ENCODE measurements around the gene PPM1A. TPM values are rescaled to one million over a fixed set of nuclear protein-coding genes. Genes with fewer than 3 reads are reported as not detected.

The PPM1A gene
- total RNA-seq = 10 to 100 TPM; 40.0 to 40.5 TPM

GRCh38 chr14:60248697-60249318, at the start of gene PPM1A:
Gene PPM1A, plus strand, starts transcription at chr14:60249221. Its CDS starts 33,483 bp downstream, at chr14:60282704.
- H3K36me3 Mint-ChIP-seq (ENCODE audit: low read depth) = peaks cover 6% of the 10 kb centered on the region
- TF ChIP-seq, protein P1, sequence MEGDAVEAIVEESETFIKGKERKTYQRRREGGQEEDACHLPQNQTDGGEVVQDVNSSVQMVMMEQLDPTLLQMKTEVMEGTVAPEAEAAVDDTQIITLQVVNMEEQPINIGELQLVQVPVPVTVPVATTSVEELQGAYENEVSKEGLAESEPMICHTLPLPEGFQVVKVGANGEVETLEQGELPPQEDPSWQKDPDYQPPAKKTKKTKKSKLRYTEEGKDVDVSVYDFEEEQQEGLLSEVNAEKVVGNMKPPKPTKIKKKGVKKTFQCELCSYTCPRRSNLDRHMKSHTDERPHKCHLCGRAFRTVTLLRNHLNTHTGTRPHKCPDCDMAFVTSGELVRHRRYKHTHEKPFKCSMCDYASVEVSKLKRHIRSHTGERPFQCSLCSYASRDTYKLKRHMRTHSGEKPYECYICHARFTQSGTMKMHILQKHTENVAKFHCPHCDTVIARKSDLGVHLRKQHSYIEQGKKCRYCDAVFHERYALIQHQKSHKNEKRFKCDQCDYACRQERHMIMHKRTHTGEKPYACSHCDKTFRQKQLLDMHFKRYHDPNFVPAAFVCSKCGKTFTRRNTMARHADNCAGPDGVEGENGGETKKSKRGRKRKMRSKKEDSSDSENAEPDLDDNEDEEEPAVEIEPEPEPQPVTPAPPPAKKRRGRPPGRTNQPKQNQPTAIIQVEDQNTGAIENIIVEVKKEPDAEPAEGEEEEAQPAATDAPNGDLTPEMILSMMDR (IDR thresholded peaks at IDR 0.05) = no peak
- peak; percentile 96 for DNase-seq
- H3K9me3 Mint-ChIP-seq = no peaks in the 10 kb centered on the region
- ChIA-PET CTCF (interaction anchor here (1.0 to 2.4 kb wide), 8 partner anchors 17 to 737 kb away, joined by 3 to 17 read pairs (median 3); no protein-coding TSS in a partner anchor), POLR2A (interaction anchor here (0.6 to 2.4 kb wide), 27 partner anchors 9 to 1109 kb away, joined by 3 to 21 read pairs (median 4); partner anchors contain the start of genes DHRS7, JKAMP, L3HYPDH and SLC38A6)
- H3K27ac Mint-ChIP-seq = peak within 1 kb of the TSS; percentile 100
- ATAC-seq = peak; percentile 76
- peaks cover 52% of the 10 kb centered on the region for H3K4me1 Mint-ChIP-seq (ENCODE audit: low read depth)
- peak within 1 kb of the TSS; percentile 90 for H3K4me3 Mint-ChIP-seq
- H3K27me3 Mint-ChIP-seq = no peaks in the 10 kb centered on the region
- intact Hi-C loops (cut with micrococcal nuclease) = loop anchor here (5.0 kb wide), 2 partner anchors 83 to 157 kb away; partner anchors contain the start of gene PCNX4

DNA sequence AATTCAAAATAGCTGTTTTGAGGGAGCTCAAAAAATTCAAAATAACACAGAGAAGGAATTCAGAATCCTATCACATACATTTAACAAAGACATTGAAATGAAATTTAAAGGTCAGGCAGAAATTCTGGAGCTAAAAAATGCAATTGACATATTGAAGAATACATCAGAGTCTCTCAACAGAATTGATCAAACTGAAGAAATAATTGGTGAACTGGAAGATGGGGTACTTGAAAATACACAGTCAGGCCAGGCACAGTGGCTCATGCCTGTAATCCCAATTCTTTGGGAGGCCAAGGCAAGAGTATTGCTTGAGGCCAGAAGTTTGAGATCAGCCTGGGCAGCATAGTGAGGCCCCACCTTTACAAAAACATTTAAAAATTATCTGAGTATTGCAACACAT, 49.7 kb upstream of the PPM1A start:
- CTCF ChIA-PET = interaction anchor here (7.6 kb wide), 1 partner anchor 13 kb away, joined by 49 read pairs; no protein-coding TSS in a partner anchor
- peaks cover 2% of the 10 kb centered on the region for H3K27me3 Mint-ChIP-seq
- intact Hi-C loops (cut with micrococcal nuclease) = no loop called here

GRCh38 chr14:60204104-60204842, 44.7 kb upstream of the PPM1A start:
- POLR2A ChIA-PET = interaction anchor here (0.6 to 1.0 kb wide), 2 partner anchors 43 to 1062 kb away, joined by 3 to 4 read pairs; no protein-coding TSS in a partner anchor
- H3K4me1 Mint-ChIP-seq (ENCODE audit: low read depth) = peaks cover 17% of the 10 kb centered on the region
- H3K36me3 Mint-ChIP-seq (ENCODE audit: low read depth) = no peaks in the 10 kb centered on the region
- no peak overlapping the region for H3K4me3 Mint-ChIP-seq
- H3K9me3 Mint-ChIP-seq = peaks cover 14% of the 10 kb centered on the region
- H3K27me3 Mint-ChIP-seq = peaks cover 9% of the 10 kb centered on the region
- no peak for ATAC-seq
- CTCF ChIA-PET = interaction anchor here (1.0 to 1.5 kb wide), 2 partner anchors 20 to 127 kb away, joined by 3 to 5 read pairs; no protein-coding TSS in a partner anchor
- intact Hi-C loops (cut with micrococcal nuclease) = no loop called here
- no peak for DNase-seq
- TF ChIP-seq, protein P1 (IDR thresholded peaks at IDR 0.05) = no peak
- no peak overlapping the region for H3K27ac Mint-ChIP-seq

More for the DNA sequence above, 49.7 kb upstream of the PPM1A start:
- H3K4me1 Mint-ChIP-seq (ENCODE audit: low read depth) = peaks cover 11% of the 10 kb centered on the region
- no peak for DNase-seq
- H3K36me3 Mint-ChIP-seq (ENCODE audit: low read depth) = peaks cover 1% of the 10 kb centered on the region
- POLR2A ChIA-PET = no interaction called here
- TF ChIP-seq, protein P1 (IDR thresholded peaks at IDR 0.05) = no peak
- peaks cover 18% of the 10 kb centered on the region for H3K9me3 Mint-ChIP-seq
- no peak overlapping the region for H3K27ac Mint-ChIP-seq
- no peak overlapping the region for H3K4me3 Mint-ChIP-seq
- no peak for ATAC-seq

DNA sequence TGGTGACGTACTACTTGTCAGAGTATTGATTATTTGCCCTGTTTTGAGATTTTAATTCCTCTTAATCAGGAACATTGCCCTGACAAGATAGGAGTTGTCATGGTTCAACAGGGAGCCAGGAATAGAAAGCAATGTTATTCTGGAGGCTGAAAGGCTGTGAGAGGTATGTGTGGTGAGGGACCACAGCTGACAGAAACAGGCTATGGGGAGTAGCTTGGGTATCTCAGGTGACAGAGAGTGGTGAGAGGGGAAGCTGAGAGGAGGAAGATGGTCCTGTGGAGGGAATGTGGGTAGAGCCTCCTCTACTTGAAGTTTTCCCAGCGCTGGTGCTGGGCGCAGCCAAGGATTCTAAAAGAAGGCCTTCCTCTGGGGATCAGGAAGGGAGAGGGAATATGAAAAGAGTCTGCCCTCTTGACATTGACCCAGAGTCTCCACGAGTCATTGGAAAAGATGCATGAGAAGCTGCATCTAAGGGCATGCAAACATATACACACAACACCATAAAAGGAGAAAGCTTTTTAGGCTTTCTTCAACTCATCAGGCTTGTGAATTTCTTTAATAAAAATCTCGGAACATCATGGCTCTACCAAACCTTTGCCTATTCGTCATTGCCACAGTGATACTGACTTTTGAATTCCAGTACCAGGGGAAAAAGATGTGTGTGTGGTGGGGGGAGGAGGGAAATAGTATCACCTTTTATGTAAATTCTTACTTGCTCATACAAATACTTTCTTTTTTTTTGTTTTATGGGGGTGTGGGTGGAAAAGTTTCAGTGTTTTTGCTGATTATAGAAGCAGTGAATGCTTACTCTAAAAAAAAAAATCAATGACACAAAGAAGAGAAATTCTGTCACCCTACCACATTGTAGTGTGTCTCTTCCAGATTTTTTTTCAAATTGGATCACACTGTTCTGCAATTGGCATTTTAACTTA, 43.9 kb upstream of the PPM1A start:
- CTCF ChIA-PET = interaction anchor here (0.8 to 1.5 kb wide), 6 partner anchors 11 to 144 kb away, joined by 3 to 5 read pairs (median 3); no protein-coding TSS in a partner anchor

More for the DNA sequence above, 43.9 kb upstream of the PPM1A start:
- Mint-ChIP-seq H3K36me3 (ENCODE audit: low read depth) (no peaks in the 10 kb centered on the region), H3K27ac (no peak overlapping the region), H3K4me3 (no peak overlapping the region), H3K9me3 (peaks cover 6% of the 10 kb centered on the region), H3K27me3 (peaks cover 9% of the 10 kb centered on the region), H3K4me1 (ENCODE audit: low read depth) (peaks cover 17% of the 10 kb centered on the region)
- TF ChIP-seq, protein P1 (IDR thresholded peaks at IDR 0.05) = no peak
- DNase-seq (no peak), ATAC-seq (peak; percentile 30)
- POLR2A ChIA-PET = interaction anchor here (0.6 to 1.7 kb wide), 4 partner anchors 16 to 1063 kb away, joined by 3 to 5 read pairs (median 4); partner anchors contain the start of gene DHRS7
- intact Hi-C loops (cut with micrococcal nuclease) = no loop called here

All from activated CD8-positive, alpha-beta T cell treated with anti-CD3 and anti-CD28 coated beads for 36 hours (primary cell).